IMR-90 (cell line): ENCODE results near the gene ADAMTS9. TPM values are rescaled to one million over a fixed set of nuclear protein-coding genes. Genes with fewer than 3 reads are reported as not detected.

Source experiments
- ATAC-seq: fragments of 200-7000 bp; cut with Tn5 transposase; 2 replicates; pipeline ENCODE4 v1.9.1; 2020; ENCODE audit warnings: low read depth, mild to moderate bottlenecking, moderate library complexity
- BruUV-seq: library from RNA; stranded (reverse); fragments of 400-500 nt; replicated peaks from 2 replicates; lab custom pipeline; 2021; lab: Mats Ljungman, UMichigan
- CTCF ChIA-PET: fragments of 300-600 bp; formaldehyde crosslinking; extraction: SDS; loops from one replicate; lab custom pipeline; 2021; ENCODE audit warnings: antibody characterized with exemption; lab: Yijun Ruan, JAX
- POLR2A ChIA-PET: fragments of 300-600 bp; sonication (Branson Sonifier 250); formaldehyde crosslinking; loops from one replicate; lab custom pipeline; 2022; ENCODE audit warnings: antibody characterized with exemption; ENCODE audit not compliant: unreplicated experiment; lab: Charles Lee
- DNase-seq: peaks from one replicate; pipeline ENCODE4 v3.0.0; 2013
- H2AFZ ChIP-seq: replicated peaks from 2 replicates; pipeline ENCODE3; 2013; ENCODE audit warnings: low read length, mild to moderate bottlenecking; ENCODE audit not compliant: poor library complexity
- H2AK5ac ChIP-seq: 2 replicates; pipeline ENCODE4 v1.6.1; 2013; ENCODE audit warnings: low read depth, low read length, inconsistent platforms
- H2AK9ac ChIP-seq: replicated peaks from 2 replicates; pipeline ENCODE3; 2013; ENCODE audit warnings: mild to moderate bottlenecking, low read depth, low read length, moderate library complexity; ENCODE audit not compliant: poor library complexity
- H2BK120ac ChIP-seq: 2 replicates; pipeline ENCODE4 v1.6.1; 2013; ENCODE audit warnings: low read depth, low read length, inconsistent platforms
- H2BK15ac ChIP-seq: 3 replicates; pipeline ENCODE4 v1.6.1; 2013; ENCODE audit warnings: low read depth, low read length, inconsistent platforms
- H2BK20ac ChIP-seq: 2 replicates; pipeline ENCODE4 v1.6.1; 2013; ENCODE audit warnings: low read depth, mild to moderate bottlenecking, inconsistent platforms, low read length, moderate library complexity
- H2BK5ac ChIP-seq: 2 replicates; pipeline ENCODE4 v1.6.1; 2013; ENCODE audit warnings: mild to moderate bottlenecking, low read depth, low read length, inconsistent platforms; ENCODE audit not compliant: poor library complexity, severe bottlenecking
- H3K14ac ChIP-seq: replicated peaks from 2 replicates; pipeline ENCODE4 v1.6.1; 2013; ENCODE audit warnings: low read depth, low read length, inconsistent platforms
- H3K18ac ChIP-seq: 2 replicates; pipeline ENCODE4 v1.6.1; 2013; ENCODE audit warnings: low read depth, low read length, control low read depth
- H3K23ac ChIP-seq: 2 replicates; pipeline ENCODE4 v1.6.1; 2013; ENCODE audit warnings: low read depth, low read length, inconsistent platforms
- H3K27ac ChIP-seq: 2 replicates; pipeline ENCODE4 v1.5.1; 2013; ENCODE audit warnings: mild to moderate bottlenecking, control low read depth, low read length; ENCODE audit not compliant: insufficient read depth
- H3K27me3 ChIP-seq: 2 replicates; pipeline ENCODE4 v1.6.1; 2013; ENCODE audit warnings: low read length; ENCODE audit not compliant: control insufficient read depth, insufficient read depth
- H3K36me3 ChIP-seq: 2 replicates; pipeline ENCODE4 v1.6.1; 2013; ENCODE audit warnings: low read length, mixed read lengths; ENCODE audit not compliant: control insufficient read depth, insufficient read depth
- H3K4ac ChIP-seq: 2 replicates; pipeline ENCODE4 v1.6.1; 2013; ENCODE audit warnings: low read depth, low read length, inconsistent platforms
- H3K4me1 ChIP-seq: 2 replicates; pipeline ENCODE4 v1.6.1; 2013; ENCODE audit warnings: low read length, mixed read lengths; ENCODE audit not compliant: control insufficient read depth, insufficient read depth
- H3K4me2 ChIP-seq: 2 replicates; pipeline ENCODE4 v1.6.1; 2013; ENCODE audit warnings: low read depth, mild to moderate bottlenecking, control low read depth, low read length, moderate library complexity
- H3K4me3 ChIP-seq: 2 replicates; pipeline ENCODE4 v1.5.1; 2013; ENCODE audit warnings: low read depth, mild to moderate bottlenecking, control low read depth, low read length, moderate library complexity; ENCODE audit not compliant: insufficient read depth
- H3K56ac ChIP-seq: 2 replicates; pipeline ENCODE4 v1.6.1; 2013; ENCODE audit warnings: low read length, inconsistent platforms; ENCODE audit not compliant: insufficient read depth; ENCODE audit errors: extremely low read depth
- H3K79me1 ChIP-seq, 2 experiments: 2 replicates each; pipeline ENCODE4 v1.6.1; 2013; ENCODE audit warnings: low read length in 2 of 2, inconsistent platforms in 1 of 2, low read depth in 1 of 2
- H3K9ac ChIP-seq: 2 replicates; pipeline ENCODE4 v1.6.1; 2013; ENCODE audit warnings: low read depth, low read length, control low read depth
- H3K9me1 ChIP-seq: 2 replicates; pipeline ENCODE4 v1.6.1; 2013; ENCODE audit warnings: low read length, inconsistent platforms; ENCODE audit not compliant: insufficient read depth
- H3K9me3 ChIP-seq: 2 replicates; pipeline ENCODE4 v1.6.1; 2013; ENCODE audit warnings: low read length; ENCODE audit not compliant: control insufficient read depth, insufficient read depth
- H4K20me1 ChIP-seq: 2 replicates; pipeline ENCODE4 v1.6.1; 2013; ENCODE audit warnings: low read length, inconsistent platforms; ENCODE audit not compliant: insufficient read depth
- H4K5ac ChIP-seq: 2 replicates; pipeline ENCODE4 v1.6.1; 2013; ENCODE audit warnings: mild to moderate bottlenecking, low read depth, low read length, control low read depth
- H4K8ac ChIP-seq, 2 experiments: 2 replicates each; pipeline ENCODE4 v1.6.1; 2013; ENCODE audit warnings: low read depth in 2 of 2, low read length in 2 of 2, control low read depth in 1 of 2, inconsistent platforms in 1 of 2
- H4K91ac ChIP-seq: 2 replicates; pipeline ENCODE4 v1.6.1; 2013; ENCODE audit warnings: low read depth, low read length, inconsistent platforms; ENCODE audit not compliant: insufficient read depth
- MAFK ChIP-seq: IDR thresholded peaks from 2 replicates; pipeline ENCODE4 v1.6.1; 2012; ENCODE audit warnings: low read depth, low read length, improper control_type of control experiment
- WGBS, 2 experiments: methylation state at CpG; one replicate each; pipeline versions ENCODE4 v1.1.5 to v1.1.7; 2013; ENCODE audit warnings: missing lambda C conversion rate in 2 of 2; ENCODE audit not compliant: insufficient read length in 1 of 2; ENCODE audit errors: extremely low coverage in 2 of 2; 5-methylcytosine and 5-hydroxymethylcytosine counted together
- dilution Hi-C: fragments of 300-500 bp; cut with HindIII; formaldehyde crosslinking; loops from one replicate; pipeline ENCODE4 v1.14.3; 2018; ENCODE audit warnings: low sequenced_read_pairs; ENCODE audit not compliant: unreplicated experiment
- in situ Hi-C: fragments of 300-500 bp; cut with MboI; formaldehyde crosslinking; loops from 3 replicates; pipeline ENCODE4 v1.14.3; 2019; ENCODE audit warnings: low sequenced_read_pairs, inconsistent platforms, mixed read lengths
- intact Hi-C: fragments of 100-400 bp; cut with micrococcal nuclease; formaldehyde crosslinking; loops from 2 replicates; pipeline ENCODE4 v1.10.0; 2022
- polyA plus RNA-seq, 3 experiments: library from polyadenylated mRNA; depleted of rRNA; stranded (reverse); fragments of >200 nt; gene quantifications; 2 replicates each; pipeline ENCODE4 v1.2.3, GENCODE V29; 2012; ENCODE audit warnings: low replicate concordance in 1 of 3
- total RNA-seq: library from RNA; depleted of rRNA; stranded (reverse); fragments of >200 nt; gene quantifications from 2 replicates; pipeline ENCODE4 v1.2.3, GENCODE V29; 2012

ADAMTS9 gene
- total and polyA plus RNA-seq, 2 of the 4 experiments (the other 2 are of a cell fraction) = 0.55 to 1.1 TPM

DNA sequence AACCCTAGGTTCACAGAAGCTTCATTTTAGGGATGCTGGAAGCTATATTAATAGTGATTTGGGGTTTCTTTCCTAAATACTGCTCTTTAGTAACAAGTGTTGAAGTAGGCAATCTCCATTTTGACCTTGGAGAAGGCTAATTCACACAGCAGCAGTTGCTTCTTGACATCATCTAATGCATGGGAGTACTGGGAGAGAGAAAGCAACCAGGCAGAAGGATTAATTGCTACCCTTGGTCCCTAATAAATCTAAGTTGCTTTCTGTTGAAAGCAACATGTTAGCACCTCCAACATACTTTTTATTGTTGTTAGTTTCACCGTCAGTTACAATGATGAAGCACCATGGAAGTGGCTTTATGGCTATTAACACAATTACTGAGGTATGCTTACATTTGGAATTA, 96.2 kb downstream of the ADAMTS9 start:
- CTCF ChIA-PET = no interaction called here
- Histone ChIP-seq H2AK9ac (no peak overlapping the region), H4K20me1 (no peaks in the 10 kb centered on the region), H3K4ac (no peak overlapping the region), H3K4me3 (no peak overlapping the region), H2AFZ (no peak overlapping the region), H3K4me2 (no peak overlapping the region), H3K56ac (no peak overlapping the region), H4K8ac (no peak overlapping the region), H2BK20ac (no peak overlapping the region), H2BK5ac (no peak overlapping the region), H3K27me3 (no peaks in the 10 kb centered on the region; the same call in 1 of the 2 replicates), H3K23ac (no peak overlapping the region), H3K79me1 (no peaks in the 10 kb centered on the region), H4K5ac (no peak overlapping the region), H3K9me3 (no peaks in the 10 kb centered on the region), H4K91ac (no peak overlapping the region), H2AK5ac (no peak overlapping the region), H3K14ac (no peak overlapping the region), H3K4me1 (no peaks in the 10 kb centered on the region; the same call in 1 of the 2 replicates), H3K27ac (no peak overlapping the region), H2BK15ac (no peak overlapping the region), H3K9ac (no peak overlapping the region), H3K18ac (no peak overlapping the region), H3K36me3 (peaks cover 5% of the 10 kb centered on the region; the same call in 1 of the 2 replicates), H2BK120ac (no peak overlapping the region), H3K9me1 (no peaks in the 10 kb centered on the region)
- DNase-seq (no peak), ATAC-seq (no peak)
- dilution Hi-C loops (no loop called here), intact Hi-C loops (no loop called here), in situ Hi-C loops (no loop called here)
- POLR2A ChIA-PET = no interaction called here
- no peak for TF ChIP-seq MAFK
- no TSS peak for BruUV-seq
- no CpG with 5 or more reads among the region's 1 CpG for WGBS, 2 experiments
